Erythroblast (primary cell): ENCODE measurements around the gene ZNF547.

Experiments
- GATA1 ChIP-seq: IDR thresholded peaks from 2 replicates; pipeline ENCODE4 v1.6.1; 2011; ENCODE audit warnings: low read depth, mild to moderate bottlenecking, control low read depth, low read length, moderate library complexity
- POLR2A ChIP-seq: IDR thresholded peaks from 2 replicates; pipeline ENCODE4 v1.6.1; 2011; ENCODE audit warnings: mild to moderate bottlenecking, low read length

GRCh38 chr19:57355916-57356315 lies 7.4 kb upstream of the ZNF547 start:
- TF ChIP-seq POLR2A (no peak), GATA1 (no peak)
